GM21723 (cell line): ENCODE data around the gene CIB1.
"Not testable (repeated sequence)": the region's sequence is repeated elsewhere in the genome, so short reads cannot be mapped to it uniquely, and the experiment has no call there.

Experiments used
- ATAC-seq: cut with Tn5 transposase; IDR thresholded peaks from one replicate; pipeline ENCODE4 v1.9.1; 2021; ENCODE audit warnings: mild to moderate bottlenecking, moderate library complexity; ENCODE audit not compliant: unreplicated experiment

CIB1 gene

GRCh38 chr15:90233387-90234095, at the start of gene CIB1:
CIB1 (minus strand) TSS chr15:90233941; CDS start chr15:90233885, 56 bp downstream.
- ATAC-seq: peak; percentile 87

GRCh38 chr15:90281637-90282036, 47.9 kb upstream of the CIB1 start:
- ATAC-seq: not testable (repeated sequence)

DNA sequence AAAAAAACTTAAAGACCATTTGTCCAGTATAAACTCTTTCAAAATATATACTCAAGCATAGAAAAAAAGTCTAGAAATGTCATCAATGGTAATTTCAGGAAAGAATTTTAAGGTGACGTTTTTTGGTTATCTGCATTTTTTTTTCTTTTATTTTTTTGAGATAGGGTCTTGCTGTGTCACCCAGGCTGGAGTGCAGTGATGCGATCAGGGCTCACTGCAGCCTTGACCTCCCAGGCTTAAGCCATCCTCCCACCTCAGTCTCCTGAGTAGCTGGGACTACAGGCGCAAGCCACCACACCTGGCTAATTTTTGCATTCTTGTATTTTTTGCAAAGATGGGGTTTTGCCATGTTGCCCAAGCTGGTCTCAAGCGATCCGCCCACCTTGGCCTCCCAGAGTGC, 47.0 kb upstream of the CIB1 start:
- not testable (repeated sequence) for ATAC-seq

DNA sequence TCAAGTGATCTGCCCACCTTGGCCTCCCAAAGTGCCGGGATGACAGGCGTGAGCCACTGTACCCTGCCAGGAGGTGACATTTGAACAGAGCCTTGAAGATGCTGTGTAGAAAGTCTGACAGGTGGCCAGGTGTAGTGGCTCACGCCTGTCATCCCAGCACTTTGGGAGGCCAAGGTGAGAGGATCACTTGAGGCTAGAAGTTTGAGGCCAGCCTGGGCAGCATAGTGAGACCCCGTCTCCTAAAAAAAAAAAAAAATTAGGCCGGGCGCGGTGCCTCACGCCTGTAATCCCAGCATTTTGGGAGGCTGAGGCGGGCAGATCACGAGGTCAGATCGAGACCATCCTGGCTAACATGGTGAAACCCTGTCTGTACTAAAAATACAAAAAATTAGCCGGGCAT, 44.7 kb upstream of the CIB1 start:
- ATAC-seq: not testable (repeated sequence)

DNA sequence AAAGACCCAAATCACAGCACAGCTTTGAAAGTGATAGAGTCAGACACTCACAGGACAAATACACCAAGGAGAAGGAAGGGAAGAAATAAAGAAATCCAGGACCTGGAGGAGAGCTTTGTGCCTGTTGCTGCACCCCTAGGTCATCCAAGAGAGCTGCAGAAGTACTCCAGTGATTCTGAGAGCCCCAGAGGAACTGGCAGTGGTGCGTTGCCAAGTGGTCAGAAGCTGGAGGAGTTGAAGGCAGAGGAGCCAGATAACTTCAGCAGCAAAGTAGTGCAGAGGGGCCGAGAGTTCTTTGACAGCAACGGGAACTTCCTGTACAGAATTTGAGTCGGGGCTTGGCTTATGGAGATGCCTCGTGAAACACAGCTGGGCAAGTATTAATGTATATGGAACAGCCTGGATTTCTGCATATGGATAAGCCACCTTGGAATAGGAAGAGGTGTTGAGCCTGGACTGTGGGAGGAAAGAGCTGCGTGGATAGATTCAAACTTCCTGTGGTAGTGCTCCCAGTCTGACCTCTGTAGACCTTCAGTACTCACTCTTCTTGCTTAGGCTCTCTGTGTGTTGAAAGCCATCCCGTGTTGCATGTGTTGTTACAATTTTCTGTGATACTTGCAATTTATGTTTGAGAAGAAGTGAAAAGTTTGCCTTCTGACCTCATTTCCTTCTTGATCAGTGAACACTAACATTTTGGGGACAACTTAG, 37.9 kb upstream of the CIB1 start:
- no peak for ATAC-seq

DNA sequence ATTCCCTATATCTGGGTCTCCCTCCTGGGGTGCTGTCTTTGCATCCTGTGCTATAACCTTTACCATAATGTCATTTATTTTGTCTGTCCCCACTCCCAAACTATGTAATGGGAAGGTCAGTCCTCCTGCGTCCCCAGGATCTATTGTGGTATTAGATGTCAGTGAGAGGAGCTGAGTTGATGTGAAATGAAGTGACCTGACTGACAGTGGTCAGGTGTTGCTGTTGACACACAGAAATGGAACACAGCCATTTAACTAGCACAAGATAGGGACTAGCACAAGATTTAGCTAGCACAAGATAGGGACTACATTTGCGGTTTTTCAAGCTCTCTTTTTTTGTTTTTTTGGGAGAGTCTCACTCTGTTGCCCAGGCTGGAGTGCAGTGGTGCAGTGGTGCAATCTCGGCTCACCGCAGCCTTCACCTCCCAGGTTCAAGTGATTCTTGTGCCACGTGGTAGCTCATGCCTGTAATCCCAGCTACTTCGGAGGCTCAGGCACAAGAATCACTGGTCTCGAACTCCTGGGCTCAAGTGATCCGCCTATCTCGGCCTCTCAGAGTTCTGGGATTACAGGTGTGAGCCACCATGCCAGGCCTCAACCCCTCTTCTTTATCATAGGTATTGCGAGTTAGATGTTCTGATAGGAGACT, 36.9 kb upstream of the CIB1 start:
- ATAC-seq: no peak

GRCh38 chr15:90268415-90268814, 34.7 kb upstream of the CIB1 start:
- ATAC-seq: no peak

- ATAC-seq: no peak
Measured at GRCh38 chr15:90266485-90266884, 32.7 kb upstream of the CIB1 start.

DNA sequence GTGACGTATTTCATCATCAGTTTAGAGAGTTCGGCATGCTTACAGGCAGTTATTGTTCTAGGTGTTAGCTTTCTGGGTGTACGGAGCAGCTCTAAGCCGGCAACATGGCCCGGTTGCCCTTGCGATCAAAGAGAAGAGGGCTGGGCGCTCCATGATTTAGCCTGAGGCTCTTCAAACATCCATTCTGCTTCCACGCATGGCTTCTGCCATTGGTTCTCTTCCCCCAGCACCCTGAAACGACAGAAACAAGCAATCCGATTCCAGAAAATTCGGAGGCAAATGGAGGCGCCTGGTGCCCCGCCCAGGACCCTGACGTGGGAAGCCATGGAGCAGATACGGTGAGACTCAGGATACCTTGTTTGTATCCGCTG, 32.3 kb upstream of the CIB1 start:
- peak; percentile 17 for ATAC-seq

DNA sequence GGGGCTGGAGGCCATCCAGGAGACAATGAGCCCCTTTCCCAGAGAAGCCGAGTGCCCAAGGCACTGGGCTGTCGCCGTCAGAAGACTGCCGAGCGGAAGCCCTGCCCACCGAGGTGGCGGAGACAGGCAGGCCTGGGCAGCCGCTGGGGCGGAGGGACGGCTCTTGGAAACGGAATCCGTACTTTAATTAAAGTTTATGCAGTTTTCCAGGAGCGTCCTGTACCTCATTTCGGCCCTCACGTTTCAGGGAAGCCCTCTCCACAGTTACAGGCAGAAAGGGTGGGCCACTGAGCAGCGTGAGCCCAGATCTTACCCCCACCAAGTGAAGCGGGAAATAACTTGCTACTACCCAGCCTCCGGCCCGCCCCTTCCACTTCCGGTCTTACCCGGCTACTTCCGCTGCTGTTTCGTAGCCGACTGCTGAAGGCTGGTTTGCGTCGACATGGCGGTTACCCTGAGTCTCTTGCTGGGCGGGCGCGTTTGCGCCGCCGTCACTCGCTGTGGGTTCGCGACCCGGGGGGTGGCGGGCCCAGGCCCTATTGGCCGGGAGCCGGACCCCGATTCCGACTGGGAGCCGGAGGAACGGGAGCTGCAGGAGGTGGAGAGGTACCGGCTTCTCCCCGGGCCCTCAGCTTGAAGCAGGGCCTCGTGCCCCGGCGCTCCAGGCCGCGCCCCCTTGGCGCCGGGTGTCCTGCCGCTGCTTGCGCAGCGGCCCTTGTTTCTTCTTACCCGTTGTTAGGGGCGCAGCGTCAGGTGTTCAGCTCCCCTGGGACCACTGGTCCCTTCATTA, 31.7 kb upstream of the CIB1 start, which contains the start of gene NGRN:
Gene NGRN, plus strand, starts transcription at position 402 of the 790 bp plus-strand sequence. Its CDS starts 41 bp downstream, at position 443.
- peak; percentile 93 for ATAC-seq

- no peak for ATAC-seq
Measured at GRCh38 chr15:90264671-90265070, 30.9 kb upstream of the CIB1 start.

GRCh38 chr15:90262426-90262825, 28.7 kb upstream of the CIB1 start:
- ATAC-seq: no peak

DNA sequence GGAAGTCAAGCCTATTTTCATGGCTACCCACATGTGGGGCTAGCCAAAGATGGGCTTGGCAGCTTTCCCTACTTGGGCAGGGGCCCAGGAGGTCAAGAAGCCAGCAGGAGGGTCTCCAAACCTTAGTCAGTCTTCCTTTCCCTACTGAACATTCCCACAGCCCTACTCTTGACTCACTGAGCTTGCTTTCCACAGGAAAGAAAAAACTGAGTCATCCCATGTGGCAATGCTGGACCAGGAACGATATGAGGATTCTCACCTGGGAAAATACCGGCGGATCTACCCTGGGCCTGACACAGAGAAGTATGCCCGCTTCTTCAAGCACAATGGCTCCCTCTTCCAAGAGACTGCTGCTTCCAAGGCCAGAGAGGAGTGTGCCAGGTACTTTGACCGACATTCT, 28.1 kb upstream of the CIB1 start:
- no peak for ATAC-seq

DNA sequence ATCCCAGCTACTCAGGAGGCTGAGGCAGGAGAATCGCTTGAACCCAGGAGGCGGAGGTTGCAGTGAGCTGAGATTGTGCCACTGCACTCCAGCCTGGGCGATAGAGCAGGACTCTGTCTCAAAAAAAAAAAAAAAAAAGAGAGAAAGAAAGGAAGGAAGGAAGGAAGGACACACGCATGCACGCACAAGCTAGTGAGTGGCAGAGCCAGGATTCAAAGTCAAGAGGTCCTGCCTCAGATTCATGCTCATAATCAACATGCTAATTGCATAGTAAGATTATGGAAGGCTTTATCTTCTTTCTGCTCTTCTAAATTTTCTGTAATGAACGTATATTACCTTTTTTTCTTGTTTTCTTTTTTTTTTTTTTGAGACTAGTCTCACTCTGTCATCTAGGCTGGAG, 27.0 kb upstream of the CIB1 start:
- ATAC-seq: not testable (repeated sequence)

DNA sequence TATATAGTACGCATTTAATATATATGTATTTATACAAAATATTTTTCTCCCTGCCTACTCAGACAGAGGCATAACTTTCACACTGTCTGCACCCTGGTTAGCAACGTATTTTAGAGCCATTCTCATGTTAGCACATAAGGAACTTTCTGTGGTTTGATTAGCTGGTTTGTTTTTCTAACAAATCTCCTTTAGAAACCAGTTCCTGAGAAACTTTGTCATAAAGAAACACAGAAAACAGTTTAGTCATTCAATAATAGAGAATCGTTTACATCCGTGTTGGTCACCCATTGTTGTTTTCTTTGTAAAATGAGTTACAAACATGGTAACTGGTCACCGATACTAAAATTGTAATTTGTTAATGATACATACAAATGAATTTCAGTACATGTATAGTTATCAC, 25.8 kb upstream of the CIB1 start:
- ATAC-seq: peak; percentile 85

DNA sequence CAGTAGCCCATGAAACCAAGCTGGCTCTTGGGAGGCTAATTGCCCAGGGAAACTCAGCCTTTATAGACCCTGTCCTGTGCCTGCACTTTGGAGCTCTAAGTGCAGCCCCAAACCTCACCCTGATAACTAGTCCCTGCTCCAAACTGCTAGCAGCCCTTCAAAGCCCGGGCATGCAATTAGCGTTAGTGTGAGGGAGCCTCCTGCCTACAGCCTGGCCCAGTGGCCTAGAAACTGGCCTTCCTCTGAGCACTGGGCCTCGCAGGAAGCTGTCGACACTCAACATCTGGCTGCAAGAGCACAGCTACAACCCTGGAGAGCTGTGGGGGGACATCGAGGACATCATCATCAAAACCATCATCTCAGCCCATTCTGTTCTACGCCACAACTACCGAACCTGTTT, 24.0 kb upstream of the CIB1 start:
- no peak for ATAC-seq

DNA sequence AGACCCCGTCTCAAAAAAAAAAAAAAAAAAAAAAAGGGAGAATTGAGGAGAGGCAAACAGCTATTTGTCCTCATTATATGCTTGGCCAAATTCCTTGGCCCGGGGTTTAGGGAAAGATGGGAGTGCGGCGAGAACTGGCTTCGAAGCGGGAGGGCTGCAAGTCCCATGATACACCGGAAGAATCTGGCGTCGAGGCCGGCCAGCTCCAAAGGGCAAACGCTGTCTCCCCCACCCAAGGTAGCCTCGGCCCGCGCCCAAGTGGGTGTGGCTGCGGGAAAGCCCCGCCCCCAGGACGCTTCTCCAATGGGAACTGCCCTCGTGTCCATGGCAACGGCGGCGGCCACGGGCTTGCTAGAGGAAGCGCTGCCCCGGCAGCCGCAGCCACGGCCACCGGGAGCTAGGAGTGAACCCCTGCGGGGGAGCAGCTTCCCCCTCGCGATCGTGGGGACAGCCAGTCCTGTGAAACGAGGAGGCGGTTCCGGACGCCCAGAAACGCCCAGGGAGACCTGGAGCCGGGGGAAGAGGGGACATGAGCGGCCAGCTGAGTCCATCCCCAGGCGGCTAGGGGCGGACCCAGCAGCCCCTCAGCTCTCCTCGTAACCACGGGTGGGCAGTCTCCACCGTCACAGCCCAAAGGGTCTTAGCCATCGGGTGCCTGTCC, 15.6 kb upstream of the CIB1 start, which contains the start of gene TTLL13:
Gene TTLL13, plus strand, starts transcription at position 354 of the 661 bp plus-strand sequence. CDS start 1,075 bp downstream, outside the sequence.
- ATAC-seq: peak; percentile 74

GRCh38 chr15:90248789-90249202, 15.1 kb upstream of the CIB1 start:
- ATAC-seq: no peak

DNA sequence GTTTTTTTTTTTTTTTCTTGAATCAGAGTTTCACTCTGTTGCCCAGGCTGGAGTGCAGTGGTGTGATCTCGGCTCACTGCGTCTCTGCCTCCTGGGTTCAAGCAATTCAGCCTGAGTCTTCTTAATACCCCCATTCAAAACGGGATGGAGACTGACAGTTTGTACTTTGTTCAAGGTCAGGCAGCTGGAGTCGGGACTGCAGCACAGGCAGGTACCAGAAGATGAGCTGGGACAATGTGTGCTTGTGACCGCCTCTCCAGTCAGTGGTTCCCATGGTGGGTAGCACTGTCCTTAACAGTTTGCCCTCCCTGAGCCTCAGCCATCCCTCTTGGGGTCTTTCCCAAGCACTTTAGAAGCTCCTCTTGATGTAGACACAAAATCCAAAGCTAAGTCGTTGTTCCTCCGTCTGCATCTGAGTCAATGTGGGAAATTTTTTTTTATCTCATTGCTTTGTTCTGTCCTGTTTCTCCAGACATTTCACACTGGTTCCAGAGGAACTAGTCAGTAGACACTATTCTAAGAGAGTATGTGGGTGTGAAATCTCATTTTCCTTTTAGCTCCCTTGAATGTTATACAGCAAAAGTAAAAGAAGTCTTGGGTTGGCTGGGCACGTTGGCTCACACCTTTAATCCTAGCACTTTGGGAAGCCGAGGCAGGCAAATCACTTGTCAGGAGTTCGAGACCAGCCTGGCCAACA, 10.3 kb upstream of the CIB1 start:
- ATAC-seq: no peak
